Smooth muscle cell (in vitro differentiated cells): ENCODE measurements around the gene PRR11. TPM values are rescaled to one million over a fixed set of nuclear protein-coding genes. Genes with fewer than 3 reads are reported as not detected.
A peak's percentile ranks its signal among the peaks of the same experiment; 100 is the strongest.
"Not testable (repeated sequence)": the region's sequence is repeated elsewhere in the genome, so short reads cannot be mapped to it uniquely, and the experiment has no call there.

Source experiments
- DNase-seq: peaks from one replicate; lab custom pipeline; 2025; ENCODE audit not compliant: unreplicated experiment; lab: John Stamatoyannopoulos, UW
- H2AFZ ChIP-seq: fragments of 200-600 bp; sonication (generic); 2 replicates; pipeline ENCODE4 v1.6.0; 2016; ENCODE audit warnings: antibody characterized with exemption, low read depth, mild to moderate bottlenecking
- H3F3A ChIP-seq: fragments of 200-600 bp; sonication (generic); 2 replicates; pipeline ENCODE4 v1.6.0; 2017; ENCODE audit warnings: antibody characterized with exemption, low read depth
- H3K27ac ChIP-seq: fragments of 200-600 bp; sonication (generic); 2 replicates; pipeline ENCODE4 v1.5.1; 2016; ENCODE audit warnings: low read depth, mild to moderate bottlenecking
- H3K27me3 ChIP-seq: fragments of 200-600 bp; sonication (generic); 2 replicates; pipeline ENCODE4 v1.6.1; 2016; ENCODE audit warnings: low read depth, mild to moderate bottlenecking
- H3K36me3 ChIP-seq: fragments of 200-600 bp; sonication (generic); 2 replicates; pipeline ENCODE4 v1.5.1; 2016; ENCODE audit warnings: low read depth
- H3K4me1 ChIP-seq: fragments of 200-600 bp; sonication (generic); 2 replicates; pipeline ENCODE4 v1.5.1; 2016; ENCODE audit warnings: low read depth
- H3K4me2 ChIP-seq: fragments of 200-600 bp; sonication (generic); 2 replicates; pipeline ENCODE4 v1.6.0; 2016; ENCODE audit warnings: mild to moderate bottlenecking
- H3K4me3 ChIP-seq: fragments of 200-600 bp; sonication (generic); 2 replicates; pipeline ENCODE4 v1.5.1; 2016; ENCODE audit warnings: mild to moderate bottlenecking
- H3K79me2 ChIP-seq: fragments of 200-600 bp; sonication (generic); 2 replicates; pipeline ENCODE4 v1.6.0; 2016; ENCODE audit warnings: low read depth, mild to moderate bottlenecking
- H3K9ac ChIP-seq: fragments of 200-600 bp; sonication (generic); 2 replicates; pipeline ENCODE4 v1.6.0; 2016; ENCODE audit warnings: low read depth
- H3K9me3 ChIP-seq: fragments of 200-600 bp; sonication (generic); replicated peaks from 2 replicates; pipeline ENCODE4 v1.5.1; 2016; ENCODE audit warnings: low read depth
- H4K20me1 ChIP-seq: fragments of 200-600 bp; sonication (generic); 2 replicates; pipeline ENCODE4 v1.6.0; 2016; ENCODE audit warnings: low read depth
- CTCF ChIP-seq: fragments of 200-600 bp; sonication (generic); IDR thresholded peaks from 2 replicates; pipeline ENCODE4 v1.5.1; 2017; ENCODE audit warnings: borderline replicate concordance, mild to moderate bottlenecking, antibody characterized with exemption; ENCODE audit not compliant: insufficient read depth, poor library complexity, severe bottlenecking
- WGBS: methylation state at CpG from one replicate; pipeline ENCODE4 v1.1.7; 2016; ENCODE audit warnings: low lambda C conversion rate; 5-methylcytosine and 5-hydroxymethylcytosine counted together
- polyA plus RNA-seq: library from polyadenylated mRNA; unstranded; fragments of >200 nt; fragmentation: Nextera tagmentation; extraction: Ambion mirVana; gene quantifications from 2 replicates; pipeline ENCODE4 v1.2.1, GENCODE V29; 2016
- total RNA-seq: library from RNA; depleted of rRNA; stranded (reverse); fragments of >200 nt; gene quantifications from 2 replicates; pipeline ENCODE4 v1.2.3, GENCODE V29; 2014

The PRR11 gene
- total and polyA plus RNA-seq, 2 experiments from 2014 or later, result 4.2 to 7.9 TPM

GRCh38 chr17:59221159-59221847 is 65.8 kb downstream of the PRR11 start:
- 17% methylated on average over 17 of the region's 17 CpGs for WGBS
- H3K36me3 ChIP-seq, result no peaks in the 10 kb centered on the region
- no peaks in the 10 kb centered on the region for H3F3A ChIP-seq
- H3K4me1 ChIP-seq, result peaks cover 5% of the 10 kb centered on the region
- no peak for TF ChIP-seq CTCF
- peak overlapping the region; percentile 92 for H3K4me2 ChIP-seq
- peak overlapping the region; percentile 39 for H3K9ac ChIP-seq
- DNase-seq, result no peak
- no peaks in the 10 kb centered on the region for H3K9me3 ChIP-seq
- no peaks in the 10 kb centered on the region for H3K79me2 ChIP-seq
- H3K27me3 ChIP-seq, result no peaks in the 10 kb centered on the region
- H3K27ac ChIP-seq, result no peak overlapping the region
- peak overlapping the region; percentile 99 for H2AFZ ChIP-seq
- H4K20me1 ChIP-seq, result no peaks in the 10 kb centered on the region
- H3K4me3 ChIP-seq, result peak overlapping the region; percentile 67

- no peak for DNase-seq
Measured at GRCh38 chr17:59223813-59224212, 68.3 kb downstream of the PRR11 start.

GRCh38 chr17:59228588-59228987 is 73.0 kb downstream of the PRR11 start:
- not testable (repeated sequence) for H3K9me3 ChIP-seq, H3K9ac ChIP-seq, H3K4me1 ChIP-seq, H2AFZ ChIP-seq, H3K79me2 ChIP-seq, H3F3A ChIP-seq, DNase-seq, H3K4me2 ChIP-seq, H3K27me3 ChIP-seq, H4K20me1 ChIP-seq, H3K27ac ChIP-seq, H3K4me3 ChIP-seq, H3K36me3 ChIP-seq
- 100% methylated on average over 1 of the region's 1 CpG for WGBS

More at GRCh38 chr17:59223813-59224212, 68.3 kb downstream of the PRR11 start:
- H3K4me1 ChIP-seq, result peaks cover 5% of the 10 kb centered on the region
- no peak overlapping the region for H2AFZ ChIP-seq
- no peak for TF ChIP-seq CTCF
- no peaks in the 10 kb centered on the region for H3K27me3 ChIP-seq
- H3K9ac ChIP-seq, result no peak overlapping the region
- H3K4me2 ChIP-seq, result no peak overlapping the region
- no peak overlapping the region for H3K27ac ChIP-seq
- H3K79me2 ChIP-seq, result no peaks in the 10 kb centered on the region
- H3K36me3 ChIP-seq, result no peaks in the 10 kb centered on the region
- 94% methylated on average over 7 of the region's 7 CpGs for WGBS
- H4K20me1 ChIP-seq, result no peaks in the 10 kb centered on the region
- no peaks in the 10 kb centered on the region for H3F3A ChIP-seq
- no peaks in the 10 kb centered on the region for H3K9me3 ChIP-seq
- no peak overlapping the region for H3K4me3 ChIP-seq

- TF ChIP-seq CTCF, result no peak
- no peaks in the 10 kb centered on the region for H3K36me3 ChIP-seq
- H3K27me3 ChIP-seq, result no peaks in the 10 kb centered on the region
- H3K4me3 ChIP-seq, result no peak overlapping the region
- no peak for DNase-seq
- H3F3A ChIP-seq, result no peaks in the 10 kb centered on the region
- H2AFZ ChIP-seq, result no peak overlapping the region
- H3K9ac ChIP-seq, result no peak overlapping the region
- no peaks in the 10 kb centered on the region for H3K9me3 ChIP-seq
- WGBS, result 87% methylated on average over 3 of the region's 3 CpGs
- H4K20me1 ChIP-seq, result no peaks in the 10 kb centered on the region
- no peak overlapping the region for H3K4me2 ChIP-seq
- no peaks in the 10 kb centered on the region for H3K4me1 ChIP-seq
- H3K79me2 ChIP-seq, result no peaks in the 10 kb centered on the region
- no peak overlapping the region for H3K27ac ChIP-seq
Measured at GRCh38 chr17:59230764-59231163, 75.2 kb downstream of the PRR11 start.
